ENCODE data around the gene FGF5. TPM values are rescaled to one million over a fixed set of nuclear protein-coding genes. Genes with fewer than 3 reads are reported as not detected.

Gene FGF5
- not detected in 2 replicates for total RNA-seq (2021)
- long read RNA-seq = 0 reads

GRCh38 chr4:80266253-80266901 lies at the start of gene FGF5:
Gene FGF5 (plus strand): TSS chr4:80266664. CDS start chr4:80266825, 161 bp downstream.
- no peaks in the 10 kb centered on the region for H4K20me1 ChIP-seq (ENCODE audit: control insufficient read depth, insufficient read depth, insufficient read length)
- no CpG with 5 or more reads among the region's 50 CpGs for WGBS (ENCODE audit: extremely low coverage, insufficient read length, low lambda C conversion rate)

More at GRCh38 chr4:80266253-80266901, at the start of gene FGF5:
- Mint-ChIP-seq H3K4me3 (peak within 1 kb of the TSS; percentile 71 to 87), H3K4me1 (peaks cover 33 to 50% of the 10 kb centered on the region in 2 experiments), H3K36me3 (ENCODE audit: insufficient read depth in 1 of 3, low read depth in 3 of 3) (no peaks in the 10 kb centered on the region), H3K9me3 (no peaks in the 10 kb centered on the region; a peak in 1 of 5 replicates), H3K27ac (no peak within 1 kb of the TSS), H3K27me3 (ENCODE audit: low read depth) (peaks cover 100% of the 10 kb centered on the region)
- Histone ChIP-seq H2BK12ac (ENCODE audit: insufficient read length, low read depth, low read length) (no peak within 1 kb of the TSS), H3K56ac (ENCODE audit: insufficient read length, low read depth, low read length) (no peak within 1 kb of the TSS), H3K27ac (ENCODE audit: insufficient read length, low read depth, low read length) (no peak within 1 kb of the TSS), H3K4ac (ENCODE audit: low read depth, low read length) (no peak within 1 kb of the TSS), H2AFZ (ENCODE audit: low read length) (no peak within 1 kb of the TSS), H3K4me2 (ENCODE audit: insufficient read depth, insufficient read length, low read length) (peak within 1 kb of the TSS; percentile 82), H4K5ac (ENCODE audit: insufficient read length, low read depth, low read length) (no peak within 1 kb of the TSS), H3T11ph (ENCODE audit: low read length) (no peak within 1 kb of the TSS), H4K91ac (ENCODE audit: insufficient read length, low read depth, low read length) (no peak within 1 kb of the TSS), H2BK15ac (ENCODE audit: low read depth, low read length) (no peak within 1 kb of the TSS), H2BK20ac (ENCODE audit: low read depth, low read length, poor library complexity, severe bottlenecking) (no peak within 1 kb of the TSS), H2AK5ac (ENCODE audit: insufficient read length, low read length) (no peak within 1 kb of the TSS), H3K27me3 (ENCODE audit: insufficient read depth, low read length) (peaks cover 84% of the 10 kb centered on the region), H2BK5ac (ENCODE audit: insufficient read length, low read length) (no peak within 1 kb of the TSS), H3K4me1 (ENCODE audit: insufficient read depth, low read length) (no peaks in the 10 kb centered on the region), H3K9ac (ENCODE audit: extremely low read depth, insufficient read length, low read length) (no peak within 1 kb of the TSS), H3K23ac (ENCODE audit: insufficient read length, low read depth, low read length) (no peak within 1 kb of the TSS), H3K79me2 (ENCODE audit: insufficient read depth, low read length) (no peaks in the 10 kb centered on the region), H3K79me1 (ENCODE audit: insufficient read depth, low read depth, low read length, poor library complexity, severe bottlenecking) (no peaks in the 10 kb centered on the region), H3K18ac (ENCODE audit: insufficient read length, low read depth, low read length) (no peak within 1 kb of the TSS), H3K9me3 (ENCODE audit: control insufficient read depth, low read depth, low read length) (no peaks in the 10 kb centered on the region), H3K14ac (ENCODE audit: insufficient read depth, low read length) (no peak within 1 kb of the TSS), H2BK120ac (ENCODE audit: low read depth, low read length, poor library complexity, severe bottlenecking) (no peak within 1 kb of the TSS), H3K23me2 (ENCODE audit: insufficient read length, low read depth, low read length, poor library complexity, severe bottlenecking) (peaks cover 21% of the 10 kb centered on the region), H4K8ac (replicated peaks; ENCODE audit: insufficient read length, low read depth, low read length) (no peak within 1 kb of the TSS)
- DNase-seq = peak; percentile 40
- TF ChIP-seq CTCF (conservative IDR thresholded peaks at IDR 0.05) = no peak
